Stimulated activated CD8-positive, alpha-beta memory T cell treated with anti-CD3 and anti-CD28 coated beads, Interleukin-4, amount 100 ng/mL, for 4 hours (primary cell): Measurements from ENCODE around the gene TXNL4B.
"Not testable (repeated sequence)": the region's sequence is repeated elsewhere in the genome, so short reads cannot be mapped to it uniquely, and the experiment has no call there.

Experiments used
- DNase-seq, 2 donors: peaks; one replicate each; pipeline ENCODE4 v3.0.0-alpha.2; 2020; ENCODE audit warnings: low read depth in 2 of 2, low spot score in 1 of 2

Gene TXNL4B

DNA sequence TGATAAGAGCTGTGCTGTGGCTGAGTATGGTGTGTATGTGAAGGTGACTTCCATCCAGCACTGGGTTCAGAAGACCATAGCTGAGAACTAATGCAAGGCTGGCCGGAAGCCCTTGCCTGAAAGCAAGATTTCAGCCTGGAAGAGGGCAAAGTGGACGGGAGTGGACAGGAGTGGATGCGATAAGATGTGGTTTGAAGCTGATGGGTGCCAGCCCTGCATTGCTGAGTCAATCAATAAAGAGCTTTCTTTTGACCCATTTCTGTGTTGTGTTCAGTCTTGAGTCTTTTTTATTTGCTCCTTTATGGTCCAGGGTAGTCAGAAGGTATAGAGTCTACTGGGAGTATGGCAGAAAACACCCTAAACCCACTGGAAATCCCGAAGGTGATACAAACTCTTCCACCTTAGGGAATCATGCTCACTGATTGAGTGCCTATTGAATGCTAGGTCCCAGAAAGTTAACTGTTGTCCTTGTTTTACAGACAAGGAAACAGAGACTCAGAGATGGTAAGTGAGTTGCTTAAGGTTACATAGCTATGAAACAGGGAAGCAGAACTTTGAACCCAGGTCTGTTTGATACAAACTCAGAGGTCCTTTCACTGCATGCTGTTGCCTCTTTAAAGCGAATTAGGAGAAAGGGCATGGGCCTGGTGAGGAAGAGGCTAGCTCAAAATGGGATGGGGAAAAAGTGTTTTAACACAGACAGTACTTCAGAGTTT lies 16.3 kb downstream of the TXNL4B start:
- not testable (repeated sequence) for DNase-seq

GRCh38 chr16:72075067-72075466 lies 18.4 kb downstream of the TXNL4B start:
- not testable (repeated sequence) for DNase-seq

- DNase-seq, result no peak
Measured at GRCh38 chr16:72073560-72074230, 19.7 kb downstream of the TXNL4B start.

DNA sequence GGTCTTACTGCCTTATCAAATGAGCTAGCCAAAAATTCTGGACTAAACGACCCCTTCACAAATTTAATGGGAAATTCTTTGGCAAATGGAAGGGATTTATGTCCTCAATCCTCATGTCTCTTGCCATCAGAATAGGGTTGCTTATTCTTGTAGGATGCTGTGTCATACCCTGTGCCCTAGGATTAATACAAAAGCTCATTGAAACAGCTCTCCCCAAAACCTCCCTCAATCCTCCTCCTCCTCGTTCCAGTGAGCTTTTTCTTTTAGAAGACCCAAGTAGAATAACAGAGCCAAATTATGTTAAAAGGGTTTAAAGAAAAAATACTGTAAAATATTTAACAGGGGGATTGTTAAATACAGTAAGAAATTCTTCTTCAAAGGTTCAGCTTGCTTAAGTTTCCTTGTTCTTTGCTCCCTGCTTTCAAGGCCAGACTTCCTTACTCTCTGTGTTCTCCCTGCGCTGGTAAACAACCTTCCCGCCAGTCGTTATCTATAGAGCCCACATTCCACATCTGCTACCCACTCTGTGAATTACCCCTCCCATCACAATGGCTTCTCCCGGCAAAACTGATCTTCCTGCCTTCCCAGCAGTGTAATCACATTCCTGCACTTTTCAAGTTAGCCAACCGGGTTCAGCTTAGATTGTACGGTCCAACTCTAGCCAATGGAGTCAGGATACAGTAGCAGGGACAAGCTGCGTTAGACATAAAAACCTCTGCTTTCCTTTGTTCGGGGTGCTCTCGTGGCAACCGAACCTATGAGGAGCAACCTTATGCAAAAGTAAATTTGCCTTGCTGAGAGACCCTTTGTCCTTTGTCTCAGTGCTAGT lies 20.7 kb downstream of the TXNL4B start:
- no peak for DNase-seq

- DNase-seq, result no peak
Measured at GRCh38 chr16:72068930-72069329, 24.5 kb downstream of the TXNL4B start.

DNA sequence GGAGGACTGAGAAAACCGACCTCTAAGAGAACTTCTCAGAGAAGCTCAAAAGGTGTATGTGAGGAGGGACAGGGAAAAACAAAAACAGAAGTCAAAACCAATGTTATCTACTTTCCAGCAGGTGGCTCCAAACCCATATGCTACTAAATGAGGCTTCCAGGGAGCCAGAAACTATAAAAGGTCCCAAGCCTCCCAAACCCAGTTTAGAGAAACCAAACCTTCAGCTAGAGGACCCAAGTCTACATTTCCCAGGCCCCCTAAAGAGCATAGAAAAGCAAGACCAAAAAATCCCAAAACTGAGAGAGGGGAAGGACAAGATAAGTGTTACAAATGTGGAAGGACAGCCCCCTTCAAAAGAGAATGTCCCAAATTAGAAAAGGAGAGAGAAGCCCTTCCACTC lies 26.7 kb downstream of the TXNL4B start:
- DNase-seq, result no peak

GRCh38 chr16:72064361-72064894 lies 29.0 kb downstream of the TXNL4B start:
- no peak for DNase-seq

DNA sequence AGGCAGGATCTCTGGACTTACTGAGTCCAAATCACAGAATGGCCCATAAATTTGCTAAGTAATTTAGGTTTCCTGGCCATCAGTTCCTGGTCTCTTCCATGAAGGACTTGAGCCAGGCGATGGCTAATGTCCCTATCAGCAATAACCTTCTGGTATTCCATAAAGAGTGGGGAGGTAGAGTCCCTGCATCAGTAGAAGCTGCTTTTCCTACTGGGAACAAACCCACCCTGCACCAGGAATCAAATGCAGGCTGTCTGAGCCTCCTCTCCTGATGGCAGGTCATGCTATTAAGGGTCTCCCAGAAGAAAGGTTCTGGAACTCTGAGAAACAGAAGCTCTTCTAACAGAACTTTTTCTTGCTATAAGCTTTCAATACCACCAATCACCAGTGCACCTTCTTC lies 31.9 kb downstream of the TXNL4B start:
- no peak for DNase-seq

DNA sequence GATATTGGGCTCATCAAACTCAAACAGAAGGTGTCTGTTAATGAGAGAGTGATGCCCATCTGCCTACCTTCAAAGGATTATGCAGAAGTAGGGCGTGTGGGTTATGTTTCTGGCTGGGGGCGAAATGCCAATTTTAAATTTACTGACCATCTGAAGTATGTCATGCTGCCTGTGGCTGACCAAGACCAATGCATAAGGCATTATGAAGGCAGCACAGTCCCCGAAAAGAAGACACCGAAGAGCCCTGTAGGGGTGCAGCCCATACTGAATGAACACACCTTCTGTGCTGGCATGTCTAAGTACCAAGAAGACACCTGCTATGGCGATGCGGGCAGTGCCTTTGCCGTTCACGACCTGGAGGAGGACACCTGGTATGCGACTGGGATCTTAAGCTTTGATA lies 33.0 kb downstream of the TXNL4B start:
- DNase-seq, result no peak

- DNase-seq, result not testable (repeated sequence)
Measured at GRCh38 chr16:72059060-72059459, 34.4 kb downstream of the TXNL4B start.

DNA sequence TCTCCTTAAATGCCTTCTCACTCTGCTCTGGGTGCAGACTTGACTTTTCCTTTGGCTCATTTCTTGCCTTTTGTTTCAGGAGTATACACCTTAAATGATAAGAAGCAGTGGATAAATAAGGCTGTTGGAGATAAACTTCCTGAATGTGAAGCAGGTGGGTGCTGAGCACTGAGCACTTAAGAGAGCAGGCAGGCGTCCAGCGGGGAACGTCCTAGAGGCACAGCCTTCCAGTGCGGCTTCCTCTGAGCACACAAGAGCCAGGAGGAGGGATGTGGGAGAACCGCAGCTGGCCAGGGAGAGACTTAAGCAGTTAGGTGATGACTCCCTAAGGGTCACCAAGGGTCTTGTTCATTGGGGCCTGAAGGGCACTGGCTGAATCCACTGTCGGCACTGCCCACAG lies 36.1 kb downstream of the TXNL4B start:
- DNase-seq, result not testable (repeated sequence)

DNA sequence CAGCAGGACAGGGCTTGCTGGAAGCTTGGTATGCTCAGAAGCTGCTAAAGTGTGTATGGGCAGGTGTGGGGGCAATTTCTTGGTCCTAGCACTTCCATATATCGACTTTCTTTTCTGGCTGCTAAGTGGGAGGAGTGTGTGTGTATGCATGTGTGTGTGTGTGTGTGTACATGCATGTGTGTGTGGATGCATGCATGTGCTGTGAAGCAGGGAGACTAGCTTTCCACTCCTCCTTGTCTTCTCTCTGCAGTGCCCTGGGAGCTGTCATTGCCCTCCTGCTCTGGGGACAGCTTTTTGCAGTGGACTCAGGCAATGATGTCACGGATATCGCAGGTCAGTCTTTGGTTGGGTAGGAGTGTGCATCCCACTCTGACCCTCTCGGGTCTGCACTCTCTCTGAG lies 37.5 kb downstream of the TXNL4B start:
- DNase-seq, result no peak

- not testable (repeated sequence) for DNase-seq
Measured at GRCh38 chr16:72054254-72054847, 39.1 kb downstream of the TXNL4B start, which contains the start of gene HP. Gene HP, plus strand, starts transcription at chr16:72054505. Its CDS starts 148 bp downstream, at chr16:72054653.

GRCh38 chr16:72051818-72052217 lies 41.6 kb downstream of the TXNL4B start:
- no peak for DNase-seq

- no peak for DNase-seq
Measured at GRCh38 chr16:72050769-72051464, 42.5 kb downstream of the TXNL4B start.

DNA sequence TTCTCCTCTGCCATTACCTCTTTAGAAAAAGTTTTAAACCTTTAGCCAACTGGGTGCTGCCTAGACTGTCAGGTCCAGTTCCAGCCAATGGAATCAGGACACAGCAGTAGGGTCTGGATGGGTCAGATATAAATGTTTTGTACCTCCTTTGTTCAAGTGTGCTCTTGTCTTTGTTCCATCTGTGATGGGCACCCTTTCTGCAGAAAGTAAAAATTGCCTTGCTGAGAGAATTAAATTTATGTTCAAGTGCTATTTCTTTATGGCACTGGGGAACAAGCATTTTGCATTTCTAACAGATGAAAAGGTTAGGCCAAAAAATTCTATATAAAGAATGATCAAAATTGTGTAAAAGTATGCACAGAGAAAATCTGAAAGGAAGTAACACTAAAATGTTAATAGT lies 44.3 kb downstream of the TXNL4B start:
- DNase-seq, result no peak

- DNase-seq, result no peak
Measured at GRCh38 chr16:72044825-72045359, 48.5 kb downstream of the TXNL4B start.

DNA sequence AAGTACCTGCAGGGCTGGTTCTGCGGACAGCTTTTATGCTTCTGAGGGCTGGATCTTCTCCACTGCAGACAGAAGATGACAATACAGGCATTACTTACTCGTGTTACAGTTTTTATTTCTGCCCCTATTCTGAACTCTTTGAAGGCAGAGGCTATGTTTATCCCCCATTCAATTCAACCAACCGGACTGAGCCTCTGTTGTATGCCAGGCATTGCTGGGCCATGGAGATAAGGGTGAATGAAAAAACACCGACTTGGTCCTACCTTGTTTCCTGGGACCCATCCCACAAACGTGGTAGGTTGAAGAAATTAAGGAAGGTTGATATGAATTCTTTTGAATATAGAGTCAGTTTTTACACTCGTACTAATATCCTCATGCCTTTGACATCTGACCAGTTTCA lies 49.1 kb downstream of the TXNL4B start:
- no peak for DNase-seq

- no peak for DNase-seq
Measured at GRCh38 chr16:72043539-72043938, 49.9 kb downstream of the TXNL4B start.

DNA sequence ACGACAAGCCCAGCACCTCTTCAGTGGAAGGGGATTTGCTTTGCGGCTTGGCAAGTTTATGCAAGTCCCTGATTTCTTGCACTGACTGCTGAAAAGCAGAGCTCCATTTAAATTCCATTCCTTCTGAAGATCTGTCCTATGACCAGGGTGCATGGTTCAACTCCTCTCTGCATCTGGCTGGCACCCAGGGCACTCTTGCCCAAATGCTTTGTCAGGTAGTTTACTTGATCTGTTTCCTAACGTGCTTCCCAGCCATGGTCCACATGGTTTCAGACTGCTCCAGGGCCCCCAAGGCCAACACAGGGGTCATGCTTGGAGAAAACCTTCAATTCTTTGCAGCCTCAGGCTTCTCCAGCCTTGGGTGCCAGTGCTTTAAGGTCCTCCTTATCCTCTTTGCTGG lies 50.4 kb downstream of the TXNL4B start:
- DNase-seq, result no peak
